Glutamatergic neuron (in vitro differentiated cells): Measurements from ENCODE around the gene LCE1E. TPM values are rescaled to one million over a fixed set of nuclear protein-coding genes. Genes with fewer than 3 reads are reported as not detected.

ENCODE experiments used
- DNase-seq: peaks from one replicate; pipeline ENCODE4 v3.0.0; 2022
- H3K27ac Mint-ChIP-seq: one replicate; pipeline ENCODE4 v1.8.0; 2020; ENCODE audit warnings: mild to moderate bottlenecking, mixed read lengths, inconsistent platforms; ENCODE audit not compliant: unreplicated experiment
- H3K27me3 Mint-ChIP-seq: one replicate; pipeline ENCODE4 v1.8.0; 2020; ENCODE audit warnings: mild to moderate bottlenecking, moderate library complexity, mixed read lengths, inconsistent platforms; ENCODE audit not compliant: unreplicated experiment
- H3K36me3 Mint-ChIP-seq: one replicate; pipeline ENCODE4 v1.8.0; 2020; ENCODE audit warnings: mild to moderate bottlenecking, mixed read lengths, inconsistent platforms; ENCODE audit not compliant: unreplicated experiment
- H3K4me1 Mint-ChIP-seq: one replicate; pipeline ENCODE4 v1.8.0; 2020; ENCODE audit warnings: mild to moderate bottlenecking, low read depth, mixed read lengths, inconsistent platforms; ENCODE audit not compliant: unreplicated experiment
- H3K4me3 Mint-ChIP-seq: one replicate; pipeline ENCODE4 v1.8.0; 2020; ENCODE audit warnings: mild to moderate bottlenecking, mixed read lengths, inconsistent platforms; ENCODE audit not compliant: unreplicated experiment
- H3K9me3 Mint-ChIP-seq: one replicate; pipeline ENCODE4 v1.8.0; 2020; ENCODE audit warnings: mild to moderate bottlenecking, moderate library complexity, mixed read lengths, inconsistent platforms; ENCODE audit not compliant: unreplicated experiment
- CTCF ChIP-seq: fragments of 200-600 bp; sonication (generic); IDR thresholded peaks from one replicate; pipeline ENCODE4 v1.5.0; 2021; ENCODE audit not compliant: partially characterized antibody, unreplicated experiment
- long read RNA-seq: library from polyadenylated mRNA; unstranded; transcript quantifications from one replicate; pipeline ENCODE4 v2.0.0, GENCODE V29; 2020; ENCODE audit not compliant: unreplicated experiment
- total RNA-seq: library from RNA; stranded (reverse); fragmentation: NEBNext Ultra II Directional; extraction: Animal tissue kit (Norgen Biotek cat#: 25700); gene quantifications from one replicate; pipeline ENCODE4 v1.2.1, GENCODE V29; 2021; ENCODE audit not compliant: unreplicated experiment

The LCE1E gene
- not detected for total RNA-seq
- long read RNA-seq, result 0 reads

DNA sequence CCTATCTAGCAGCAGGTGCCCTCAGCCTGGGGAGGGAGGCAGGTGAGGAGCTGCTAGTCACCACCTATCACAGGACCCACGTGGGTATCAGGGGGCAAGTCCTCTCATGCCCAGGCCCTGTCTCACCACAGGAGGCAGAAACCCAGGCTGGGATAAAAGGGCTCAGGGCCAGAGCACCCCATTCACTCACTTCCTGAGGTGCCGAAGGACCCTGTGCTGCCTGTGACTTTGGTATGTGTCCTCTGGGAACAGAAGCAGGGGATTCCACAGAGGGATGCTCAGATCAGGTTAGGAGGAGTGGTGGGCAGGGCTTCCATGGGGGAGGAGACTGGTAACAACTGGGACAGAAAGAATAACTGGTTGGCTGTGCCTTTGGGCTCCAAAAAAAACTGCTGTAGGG, at the start of gene LCE1E:
LCE1E (plus strand) TSS at position 181 of the 400 bp plus-strand sequence. CDS start 1,043 bp downstream, outside the sequence.
- H3K4me3 Mint-ChIP-seq, result no peak within 1 kb of the TSS
- no peak for TF ChIP-seq CTCF
- H3K9me3 Mint-ChIP-seq, result no peaks in the 10 kb centered on the region
- no peaks in the 10 kb centered on the region for H3K27me3 Mint-ChIP-seq
- H3K36me3 Mint-ChIP-seq, result no peaks in the 10 kb centered on the region
- no peak for DNase-seq
- no peaks in the 10 kb centered on the region for H3K4me1 Mint-ChIP-seq
- no peak within 1 kb of the TSS for H3K27ac Mint-ChIP-seq

DNA sequence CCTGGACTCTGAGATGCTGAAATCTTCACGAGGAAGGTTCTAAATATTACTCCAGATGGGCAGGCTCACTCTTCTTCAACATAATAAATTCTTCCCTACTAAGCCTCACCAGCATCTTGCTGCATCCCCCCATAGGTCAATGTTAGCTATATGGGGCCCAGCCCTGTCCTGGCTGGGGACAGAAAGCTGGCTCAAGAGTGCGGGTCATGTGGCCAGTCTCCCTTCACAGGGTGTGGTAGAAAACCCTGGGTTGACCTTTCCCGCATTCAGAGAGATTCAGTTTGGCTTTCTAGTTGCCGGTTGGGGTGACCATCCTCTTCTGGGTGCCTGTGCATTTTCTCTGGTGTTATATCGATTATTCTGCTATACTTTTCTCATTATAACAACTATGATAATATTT, 48.1 kb upstream of the LCE1E start:
- Mint-ChIP-seq H3K9me3 (peaks cover 2% of the 10 kb centered on the region), H3K27me3 (no peaks in the 10 kb centered on the region)

DNA sequence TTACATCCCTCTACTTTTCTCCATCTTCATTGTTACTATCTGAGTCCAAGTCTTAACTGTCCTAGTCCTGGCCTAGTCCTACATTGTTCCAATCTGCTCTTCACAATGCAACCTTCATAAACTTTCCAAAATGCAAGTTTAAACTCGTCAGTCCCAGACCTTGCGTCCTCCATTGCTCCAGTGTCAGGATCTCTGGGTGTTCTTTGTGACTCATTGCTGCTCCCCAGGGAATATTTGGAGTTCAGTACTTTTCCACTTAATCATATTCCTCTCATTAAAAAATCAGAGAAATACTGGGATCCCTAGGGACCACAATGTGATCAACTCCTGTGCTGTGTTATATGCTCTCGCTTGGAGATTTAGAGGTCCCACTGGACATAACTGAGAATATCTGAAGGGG, 46.2 kb upstream of the LCE1E start:
- H3K4me3 Mint-ChIP-seq, result no peak overlapping the region
- DNase-seq, result no peak
- no peaks in the 10 kb centered on the region for H3K27me3 Mint-ChIP-seq
- H3K4me1 Mint-ChIP-seq, result no peaks in the 10 kb centered on the region
- no peak overlapping the region for H3K27ac Mint-ChIP-seq
- peaks cover 2% of the 10 kb centered on the region for H3K9me3 Mint-ChIP-seq
- TF ChIP-seq CTCF, result no peak
- no peaks in the 10 kb centered on the region for H3K36me3 Mint-ChIP-seq

More for the DNA sequence above, 48.1 kb upstream of the LCE1E start:
- Mint-ChIP-seq H3K27ac (no peak overlapping the region), H3K4me3 (no peak overlapping the region), H3K4me1 (no peaks in the 10 kb centered on the region), H3K36me3 (no peaks in the 10 kb centered on the region)
- TF ChIP-seq CTCF, result no peak
- no peak for DNase-seq

GRCh38 chr1:152741656-152742055, 44.4 kb upstream of the LCE1E start:
- Mint-ChIP-seq H3K4me1 (no peaks in the 10 kb centered on the region), H3K27ac (no peak overlapping the region), H3K4me3 (no peak overlapping the region), H3K9me3 (peaks cover 2% of the 10 kb centered on the region), H3K36me3 (no peaks in the 10 kb centered on the region), H3K27me3 (peaks cover 3% of the 10 kb centered on the region)
- DNase-seq, result no peak
- TF ChIP-seq CTCF, result no peak

GRCh38 chr1:152743371-152744145, 42.5 kb upstream of the LCE1E start:
- TF ChIP-seq CTCF, result no peak
- no peak overlapping the region for H3K27ac Mint-ChIP-seq
- peaks cover 3% of the 10 kb centered on the region for H3K27me3 Mint-ChIP-seq
- no peaks in the 10 kb centered on the region for H3K36me3 Mint-ChIP-seq
- no peak overlapping the region for H3K4me3 Mint-ChIP-seq
- no peaks in the 10 kb centered on the region for H3K4me1 Mint-ChIP-seq
- no peak for DNase-seq
- no peaks in the 10 kb centered on the region for H3K9me3 Mint-ChIP-seq
